ENCODE measurements around the gene LY9.

DNA sequence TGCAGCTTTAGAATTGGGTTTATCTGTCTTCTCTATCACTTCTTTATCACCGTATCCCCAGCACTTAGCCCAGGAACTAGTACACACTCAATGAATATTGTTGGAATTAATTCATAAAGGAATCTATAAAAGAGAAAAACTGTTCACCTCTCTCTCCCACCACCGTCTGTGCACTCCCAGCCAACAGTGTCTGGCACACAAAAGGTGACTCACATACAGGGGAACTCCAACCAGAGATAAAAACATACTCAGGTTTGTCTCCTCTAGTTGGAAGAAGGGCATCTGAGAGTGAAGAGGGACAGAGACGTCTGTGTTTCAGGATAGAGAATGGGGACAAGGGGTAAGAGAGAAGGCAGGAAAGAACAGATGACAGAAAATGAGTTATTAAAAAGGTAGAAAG is 79.0 kb downstream of the LY9 start:
- TF ChIP-seq EZH2 (IDR thresholded peaks at IDR 0.05; ENCODE audit: insufficient read depth, poor library complexity, severe bottlenecking), result no peak
- no peak for TF ChIP-seq EZH2phosphoT487 (IDR thresholded peaks at IDR 0.05; ENCODE audit: insufficient read depth, low read depth)
